T-helper 2 cell treated with Interferon-gamma antibody and Interleukin-4, amounts not matched to agents 5 μg/mL and 100 μg/mL, for 36 hours (primary cell): ENCODE data around the gene TICAM1.
A peak's percentile ranks its signal among the peaks of the same experiment; 100 is the strongest.
"Not testable (repeated sequence)": the region's sequence is repeated elsewhere in the genome, so short reads cannot be mapped to it uniquely, and the experiment has no call there.

Experiments
- DNase-seq: peaks from one replicate; pipeline ENCODE4 v3.0.0; 2021; ENCODE audit warnings: low spot score
- H3K27ac Mint-ChIP-seq: one replicate; pipeline ENCODE4 v1.8.0; 2021; ENCODE audit warnings: mild to moderate bottlenecking, mixed read lengths
- H3K27me3 Mint-ChIP-seq: one replicate; pipeline ENCODE4 v1.8.0; 2021; ENCODE audit warnings: low read depth, mixed read lengths
- H3K36me3 Mint-ChIP-seq: one replicate; pipeline ENCODE4 v1.8.0; 2021; ENCODE audit warnings: low read depth, mixed read lengths
- H3K4me1 Mint-ChIP-seq: one replicate; pipeline ENCODE4 v1.8.0; 2021; ENCODE audit warnings: low read depth, mixed read lengths
- H3K4me3 Mint-ChIP-seq: one replicate; pipeline ENCODE4 v1.8.0; 2022; ENCODE audit warnings: mild to moderate bottlenecking, moderate library complexity, mixed read lengths
- H3K9me3 Mint-ChIP-seq: one replicate; pipeline ENCODE4 v1.8.0; 2021; ENCODE audit warnings: mixed read lengths

Gene TICAM1

GRCh38 chr19:4780860-4781259 is 50.7 kb downstream of the TICAM1 start:
- H3K36me3 Mint-ChIP-seq, result no peaks in the 10 kb centered on the region
- H3K4me1 Mint-ChIP-seq, result no peaks in the 10 kb centered on the region
- H3K4me3 Mint-ChIP-seq, result no peak overlapping the region
- H3K27me3 Mint-ChIP-seq, result peaks cover 4% of the 10 kb centered on the region
- no peak overlapping the region for H3K27ac Mint-ChIP-seq
- no peak for DNase-seq
- H3K9me3 Mint-ChIP-seq, result no peaks in the 10 kb centered on the region

GRCh38 chr19:4778124-4778523 is 53.4 kb downstream of the TICAM1 start:
- H3K36me3 Mint-ChIP-seq, DNase-seq, H3K27ac Mint-ChIP-seq: not testable (repeated sequence)

GRCh38 chr19:4776436-4777211 is 54.9 kb downstream of the TICAM1 start:
- Mint-ChIP-seq H3K4me1 (peaks cover 4% of the 10 kb centered on the region), H3K9me3 (no peaks in the 10 kb centered on the region), H3K4me3 (no peak overlapping the region), H3K36me3 (no peaks in the 10 kb centered on the region), H3K27me3 (peaks cover 3% of the 10 kb centered on the region), H3K27ac (no peak overlapping the region)
- no peak for DNase-seq

More at GRCh38 chr19:4778124-4778523, 53.4 kb downstream of the TICAM1 start:
- H3K4me1 Mint-ChIP-seq, H3K4me3 Mint-ChIP-seq, H3K9me3 Mint-ChIP-seq, H3K27me3 Mint-ChIP-seq: not testable (repeated sequence)

- H3K27me3 Mint-ChIP-seq, result peaks cover 3% of the 10 kb centered on the region
- no peak overlapping the region for H3K27ac Mint-ChIP-seq
- H3K9me3 Mint-ChIP-seq, result no peaks in the 10 kb centered on the region
- peaks cover 4% of the 10 kb centered on the region for H3K4me1 Mint-ChIP-seq
- no peaks in the 10 kb centered on the region for H3K36me3 Mint-ChIP-seq
- H3K4me3 Mint-ChIP-seq, result no peak overlapping the region
- DNase-seq, result no peak
Observed at GRCh38 chr19:4775627-4776152, 55.8 kb downstream of the TICAM1 start.

GRCh38 chr19:4774136-4774535 is 57.4 kb downstream of the TICAM1 start:
- no peak overlapping the region for H3K27ac Mint-ChIP-seq
- H3K4me3 Mint-ChIP-seq, result no peak overlapping the region
- no peak for DNase-seq
- no peaks in the 10 kb centered on the region for H3K9me3 Mint-ChIP-seq
- peaks cover 4% of the 10 kb centered on the region for H3K4me1 Mint-ChIP-seq
- H3K36me3 Mint-ChIP-seq, result no peaks in the 10 kb centered on the region
- peaks cover 3% of the 10 kb centered on the region for H3K27me3 Mint-ChIP-seq

GRCh38 chr19:4773047-4773640 is 58.4 kb downstream of the TICAM1 start:
- DNase-seq, result no peak
- Mint-ChIP-seq H3K27ac (no peak overlapping the region), H3K4me1 (peaks cover 4% of the 10 kb centered on the region), H3K27me3 (peaks cover 3% of the 10 kb centered on the region), H3K4me3 (no peak overlapping the region), H3K9me3 (no peaks in the 10 kb centered on the region), H3K36me3 (no peaks in the 10 kb centered on the region)

- peaks cover 3% of the 10 kb centered on the region for H3K27me3 Mint-ChIP-seq
- H3K4me3 Mint-ChIP-seq, result no peak overlapping the region
- H3K36me3 Mint-ChIP-seq, result no peaks in the 10 kb centered on the region
- H3K4me1 Mint-ChIP-seq, result peaks cover 4% of the 10 kb centered on the region
- no peak overlapping the region for H3K27ac Mint-ChIP-seq
- H3K9me3 Mint-ChIP-seq, result no peaks in the 10 kb centered on the region
- no peak for DNase-seq
Observed at GRCh38 chr19:4772566-4772965, 58.9 kb downstream of the TICAM1 start.

GRCh38 chr19:4768934-4769777 is 62.4 kb downstream of the TICAM1 start:
- H3K4me3 Mint-ChIP-seq, result no peak overlapping the region
- peaks cover 4% of the 10 kb centered on the region for H3K4me1 Mint-ChIP-seq

More at GRCh38 chr19:4768934-4769777, 62.4 kb downstream of the TICAM1 start:
- Mint-ChIP-seq H3K36me3 (no peaks in the 10 kb centered on the region), H3K9me3 (no peaks in the 10 kb centered on the region), H3K27me3 (peaks cover 2% of the 10 kb centered on the region), H3K27ac (no peak overlapping the region)
- peak; percentile 78 for DNase-seq
